Kidney epithelial cell (primary cell): Measurements from ENCODE around the gene TRPC4AP. TPM values are rescaled to one million over a fixed set of nuclear protein-coding genes. Genes with fewer than 3 reads are reported as not detected.

Experiments used
- DNase-seq: peaks from one replicate; pipeline ENCODE4 v3.0.0-alpha.2; 2010; ENCODE audit warnings: low read depth
- H3K27me3 ChIP-seq: 2 replicates; pipeline ENCODE4 v1.6.0; 2011; ENCODE audit warnings: low read length; ENCODE audit not compliant: control insufficient read depth, insufficient read depth
- H3K36me3 ChIP-seq: 2 replicates; pipeline ENCODE4 v1.5.1; 2011; ENCODE audit warnings: low read length; ENCODE audit not compliant: control insufficient read depth, insufficient read depth
- H3K4me3 ChIP-seq: 2 replicates; pipeline ENCODE4 v1.5.1; 2011; ENCODE audit warnings: low read depth, mild to moderate bottlenecking, control low read depth, low read length
- total RNA-seq: library from RNA; depleted of rRNA; stranded (reverse); fragments of >200 nt; gene quantifications from 2 replicates; pipeline ENCODE4 v1.2.3, GENCODE V29; 2015
- TF ChIP-seq, protein P1 (sequence below): IDR thresholded peaks from 2 replicates; pipeline ENCODE4 v1.5.1; 2011; ENCODE audit warnings: mild to moderate bottlenecking, moderate library complexity, low read length, control low read depth, inconsistent platforms; ENCODE audit not compliant: insufficient read depth, poor library complexity, severe bottlenecking

The TRPC4AP gene
- total RNA-seq, 1 donor from 2014 or later: 78.8 TPM

GRCh38 chr20:35066194-35066593, 26.4 kb downstream of the TRPC4AP start:
- no peaks in the 10 kb centered on the region for H3K27me3 ChIP-seq
- TF ChIP-seq, protein P1, sequence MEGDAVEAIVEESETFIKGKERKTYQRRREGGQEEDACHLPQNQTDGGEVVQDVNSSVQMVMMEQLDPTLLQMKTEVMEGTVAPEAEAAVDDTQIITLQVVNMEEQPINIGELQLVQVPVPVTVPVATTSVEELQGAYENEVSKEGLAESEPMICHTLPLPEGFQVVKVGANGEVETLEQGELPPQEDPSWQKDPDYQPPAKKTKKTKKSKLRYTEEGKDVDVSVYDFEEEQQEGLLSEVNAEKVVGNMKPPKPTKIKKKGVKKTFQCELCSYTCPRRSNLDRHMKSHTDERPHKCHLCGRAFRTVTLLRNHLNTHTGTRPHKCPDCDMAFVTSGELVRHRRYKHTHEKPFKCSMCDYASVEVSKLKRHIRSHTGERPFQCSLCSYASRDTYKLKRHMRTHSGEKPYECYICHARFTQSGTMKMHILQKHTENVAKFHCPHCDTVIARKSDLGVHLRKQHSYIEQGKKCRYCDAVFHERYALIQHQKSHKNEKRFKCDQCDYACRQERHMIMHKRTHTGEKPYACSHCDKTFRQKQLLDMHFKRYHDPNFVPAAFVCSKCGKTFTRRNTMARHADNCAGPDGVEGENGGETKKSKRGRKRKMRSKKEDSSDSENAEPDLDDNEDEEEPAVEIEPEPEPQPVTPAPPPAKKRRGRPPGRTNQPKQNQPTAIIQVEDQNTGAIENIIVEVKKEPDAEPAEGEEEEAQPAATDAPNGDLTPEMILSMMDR: no peak
- no peak for DNase-seq
- H3K4me3 ChIP-seq: no peak overlapping the region
- no peaks in the 10 kb centered on the region for H3K36me3 ChIP-seq

DNA sequence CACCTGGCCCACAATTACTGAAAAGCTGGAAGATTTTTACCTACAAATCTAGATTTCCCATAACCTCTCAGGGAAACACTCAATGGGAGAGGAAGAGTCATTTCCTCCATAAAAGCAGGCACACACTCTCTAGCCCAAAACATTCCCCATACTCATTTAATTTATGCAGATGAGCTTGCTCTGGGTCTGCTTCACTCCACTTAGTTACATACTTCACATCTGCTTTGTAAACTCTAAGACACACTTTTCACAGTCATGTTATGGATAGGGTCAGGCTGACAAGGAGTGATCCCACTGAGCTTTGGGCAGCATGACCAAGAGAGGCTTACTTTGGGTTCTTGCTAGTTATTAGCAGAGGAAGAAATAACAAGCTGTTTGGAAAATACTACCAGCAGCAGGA, 27.4 kb downstream of the TRPC4AP start:
- TF ChIP-seq, protein P1: no peak
- no peak overlapping the region for H3K4me3 ChIP-seq
- no peak for DNase-seq
- no peaks in the 10 kb centered on the region for H3K27me3 ChIP-seq
- no peaks in the 10 kb centered on the region for H3K36me3 ChIP-seq

GRCh38 chr20:35063168-35063567, 29.4 kb downstream of the TRPC4AP start:
- DNase-seq: no peak
- H3K4me3 ChIP-seq: no peak overlapping the region
- TF ChIP-seq, protein P1: no peak
- no peaks in the 10 kb centered on the region for H3K27me3 ChIP-seq
- no peaks in the 10 kb centered on the region for H3K36me3 ChIP-seq

DNA sequence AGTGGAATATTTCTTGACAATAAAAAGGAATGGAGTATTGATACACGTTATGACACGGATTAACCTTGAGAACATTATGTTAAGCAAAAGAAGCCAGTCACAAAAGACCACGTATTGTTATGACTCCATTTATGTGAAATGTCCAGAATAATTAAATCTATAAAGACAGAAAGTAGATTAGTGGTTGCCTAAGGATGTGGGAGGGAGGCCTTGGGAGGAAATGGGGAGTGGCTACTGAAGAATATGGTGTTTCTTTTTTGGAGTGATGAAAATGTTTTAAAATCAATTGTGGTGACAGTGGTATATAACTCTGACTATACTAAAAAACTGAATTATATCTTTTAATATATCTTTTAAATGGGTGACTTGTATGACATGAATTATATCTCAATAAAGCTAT, 30.1 kb downstream of the TRPC4AP start:
- TF ChIP-seq, protein P1: no peak
- H3K36me3 ChIP-seq: no peaks in the 10 kb centered on the region
- no peaks in the 10 kb centered on the region for H3K27me3 ChIP-seq
- no peak overlapping the region for H3K4me3 ChIP-seq
- no peak for DNase-seq

DNA sequence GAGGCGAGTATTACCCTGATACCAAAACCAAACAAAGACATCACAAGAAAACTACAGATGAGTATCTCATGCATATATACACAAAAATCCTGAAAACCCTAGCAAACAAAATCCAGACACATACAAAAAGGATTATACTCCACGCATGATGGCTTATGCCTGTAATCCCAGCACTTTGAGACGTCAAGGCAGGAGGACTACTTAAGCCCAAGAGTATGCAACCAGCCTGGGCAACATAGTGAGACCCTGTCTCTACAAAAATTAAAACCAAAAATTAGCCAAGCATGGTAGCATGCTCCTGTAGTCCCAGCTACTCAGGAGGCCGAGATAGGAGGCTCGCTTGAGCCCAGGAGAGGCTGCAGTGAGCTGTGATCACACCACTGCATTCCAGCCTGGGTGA, 32.4 kb downstream of the TRPC4AP start:
- no peaks in the 10 kb centered on the region for H3K27me3 ChIP-seq
- no peaks in the 10 kb centered on the region for H3K36me3 ChIP-seq
- no peak overlapping the region for H3K4me3 ChIP-seq
- TF ChIP-seq, protein P1: no peak
- DNase-seq: no peak

DNA sequence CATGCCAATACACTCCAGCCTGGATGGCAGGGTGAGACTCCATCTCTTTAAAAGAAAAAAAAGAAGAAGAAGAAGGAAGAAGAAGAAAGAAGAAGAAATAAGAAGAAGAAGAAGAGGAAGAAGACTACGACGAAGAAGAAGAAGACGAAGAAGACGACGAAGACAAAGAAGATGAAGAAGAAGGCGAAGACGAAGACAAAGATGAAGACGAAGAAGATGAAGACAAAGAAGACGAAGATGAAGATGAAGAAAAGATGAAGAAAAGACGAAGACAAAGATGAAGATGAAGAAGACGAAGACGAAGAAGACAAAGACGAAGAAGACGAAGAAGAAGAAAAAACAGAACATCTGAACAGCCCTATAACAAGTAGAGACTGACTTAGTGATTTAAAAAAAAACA, 33.0 kb downstream of the TRPC4AP start:
- H3K27me3 ChIP-seq: no peaks in the 10 kb centered on the region
- H3K36me3 ChIP-seq: no peaks in the 10 kb centered on the region
- no peak overlapping the region for H3K4me3 ChIP-seq
- TF ChIP-seq, protein P1: no peak
- DNase-seq: no peak
